Measurements from ENCODE around the gene FBXL3. TPM values are rescaled to one million over a fixed set of nuclear protein-coding genes. Genes with fewer than 3 reads are reported as not detected.

The FBXL3 gene
- total and polyA plus RNA-seq, 7 donors: 21.5 to 96.0 (median 60.0) TPM

GRCh38 chr13:77019756-77020155, 7.2 kb downstream of the FBXL3 start:
- TF ChIP-seq POLR2AphosphoS5 (IDR thresholded peaks at IDR 0.05) (no peak), CTCF (IDR thresholded peaks at IDR 0.05) (no peak), EP300 (IDR thresholded peaks at IDR 0.05) (no peak), POLR2A (IDR thresholded peaks at IDR 0.05) (no peak)
- no peak for DNase-seq
- Histone ChIP-seq H3K4me1 (peaks cover 0 to 89% (median 74%) of the 10 kb centered on the region in 4 donors), H3K9me3 (no peaks in the 10 kb centered on the region), H3K4me3 (no peak overlapping the region), H3K27ac (no peak overlapping the region), H3K36me3 (peaks cover under 1 to 37% (median 9%) of the 10 kb centered on the region in 4 donors), H3K27me3 (no peaks in the 10 kb centered on the region)
- intact Hi-C loops (cut with DNase I): no loop called here

GRCh38 chr13:77016888-77017623, 9.9 kb downstream of the FBXL3 start:
- Histone ChIP-seq H3K4me3 (no peak overlapping the region), H3K27me3 (no peaks in the 10 kb centered on the region), H3K4me1 (peaks cover 0 to 71% (median 52%) of the 10 kb centered on the region in 4 donors), H3K27ac (peak overlapping the region in 2 of 4 donors; percentile 45 to 59), H3K36me3 (peaks cover 16 to 64% (median 24%) of the 10 kb centered on the region in 4 donors), H3K9me3 (no peaks in the 10 kb centered on the region)
- intact Hi-C loops (cut with DNase I): no loop called here
- TF ChIP-seq CTCF (IDR thresholded peaks at IDR 0.05) (no peak), POLR2A (IDR thresholded peaks at IDR 0.05) (no peak), POLR2AphosphoS5 (IDR thresholded peaks at IDR 0.05) (no peak), EP300 (IDR thresholded peaks at IDR 0.05) (no peak)
- 91 to 96% methylated on average over 6 of the region's 6 CpGs for WGBS, 2 donors
- DNase-seq: no peak

GRCh38 chr13:77016251-77016812, 10.6 kb downstream of the FBXL3 start:
- peak overlapping the region in 3 of 4 donors; percentile 30 to 59 (median 45) for H3K27ac ChIP-seq
- peaks cover 16 to 71% (median 25%) of the 10 kb centered on the region in 4 donors for H3K36me3 ChIP-seq
- WGBS, 2 donors: 90 to 91% methylated on average over 3 of the region's 3 CpGs

GRCh38 chr13:77014906-77015685, 11.9 kb downstream of the FBXL3 start:
- WGBS, 2 donors: 96% methylated on average over 2 of the region's 2 CpGs
- no peaks in the 10 kb centered on the region for H3K27me3 ChIP-seq
- H3K4me3 ChIP-seq: no peak overlapping the region
- H3K36me3 ChIP-seq: peaks cover 19 to 84% (median 34%) of the 10 kb centered on the region in 4 donors
- no peaks in the 10 kb centered on the region for H3K9me3 ChIP-seq
- DNase-seq: no peak
- peak overlapping the region in 2 of 4 donors; percentile 45 to 59 for H3K27ac ChIP-seq
- peaks cover 0 to 51% (median 35%) of the 10 kb centered on the region in 4 donors for H3K4me1 ChIP-seq
- TF ChIP-seq POLR2A (IDR thresholded peaks at IDR 0.05) (no peak), POLR2AphosphoS5 (IDR thresholded peaks at IDR 0.05) (peak in 1 of 4 donors; percentile 30), EP300 (IDR thresholded peaks at IDR 0.05) (no peak)
- intact Hi-C loops (cut with DNase I): no loop called here

More at GRCh38 chr13:77016251-77016812, 10.6 kb downstream of the FBXL3 start:
- TF ChIP-seq POLR2A (IDR thresholded peaks at IDR 0.05) (no peak), POLR2AphosphoS5 (IDR thresholded peaks at IDR 0.05) (no peak), CTCF (IDR thresholded peaks at IDR 0.05) (no peak), EP300 (IDR thresholded peaks at IDR 0.05) (no peak)
- DNase-seq: no peak
- intact Hi-C loops (cut with DNase I): no loop called here
- Histone ChIP-seq H3K4me1 (peaks cover 0 to 64% (median 46%) of the 10 kb centered on the region in 4 donors), H3K4me3 (no peak overlapping the region), H3K9me3 (no peaks in the 10 kb centered on the region), H3K27me3 (no peaks in the 10 kb centered on the region)

Measured in sigmoid colon (tissue), 7 donors.